NCI-H146 treated with DMSO at 0.1 percent for 48 hours (cell line): ENCODE data around the gene TBC1D3G.
"Not testable (repeated sequence)": the region's sequence is repeated elsewhere in the genome, so short reads cannot be mapped to it uniquely, and the experiment has no call there.

Experiments used
- DNase-seq: peaks from one replicate; lab custom pipeline; 2025; ENCODE audit not compliant: unreplicated experiment; lab: John Stamatoyannopoulos, UW

The TBC1D3G gene

GRCh38 chr17:36323584-36323983 lies at the start of gene TBC1D3G:
TBC1D3G (plus strand) TSS chr17:36323884; CDS start chr17:36325412, 1,528 bp downstream.
- DNase-seq = not testable (repeated sequence)

- not testable (repeated sequence) for DNase-seq
Observed at GRCh38 chr17:36283256-36283655, 40.4 kb upstream of the TBC1D3G start.

GRCh38 chr17:36284219-36284618 lies 39.5 kb upstream of the TBC1D3G start:
- not testable (repeated sequence) for DNase-seq

GRCh38 chr17:36289965-36290612 lies 33.6 kb upstream of the TBC1D3G start:
- not testable (repeated sequence) for DNase-seq

- DNase-seq = not testable (repeated sequence)
Observed at GRCh38 chr17:36295161-36295560, 28.5 kb upstream of the TBC1D3G start.

- DNase-seq = not testable (repeated sequence)
Observed at GRCh38 chr17:36315736-36316135, 7.9 kb upstream of the TBC1D3G start.

GRCh38 chr17:36362496-36362895 lies 38.8 kb downstream of the TBC1D3G start:
- not testable (repeated sequence) for DNase-seq

GRCh38 chr17:36375938-36376337 lies 52.3 kb downstream of the TBC1D3G start:
- DNase-seq = not testable (repeated sequence)
